ENCODE results near the gene STAT5A.
"Not testable (repeated sequence)": the region's sequence is repeated elsewhere in the genome, so short reads cannot be mapped to it uniquely, and the experiment has no call there.

The STAT5A gene

GRCh38 chr17:42287977-42288802, at the start of gene STAT5A:
TSS of gene STAT5A (plus strand) at chr17:42288498. CDS start at chr17:42289412, 914 bp downstream.
- DNase-seq: no peak

- DNase-seq: not testable (repeated sequence)
Observed at GRCh38 chr17:42239576-42239975, 48.7 kb upstream of the STAT5A start.

DNA sequence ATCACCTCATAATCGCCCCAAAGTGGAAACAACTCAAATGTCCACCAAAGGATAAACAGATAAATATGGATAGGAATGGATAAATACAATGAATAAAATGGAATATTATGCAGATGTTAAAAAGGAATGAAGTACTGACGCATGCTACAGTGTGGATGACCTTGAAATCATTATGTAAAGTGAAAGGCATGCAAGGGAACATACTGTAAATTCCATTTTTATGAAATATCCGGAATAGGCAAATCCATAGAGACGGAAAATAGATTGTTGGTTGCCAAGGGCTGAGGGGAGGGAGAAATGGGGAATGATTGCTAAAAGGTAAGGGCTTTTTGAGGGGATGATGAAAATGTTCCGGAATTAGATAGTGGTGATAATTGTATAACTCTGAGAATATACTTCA, 48.1 kb upstream of the STAT5A start:
- no peak for DNase-seq

- not testable (repeated sequence) for DNase-seq
Observed at GRCh38 chr17:42240863-42241262, 47.4 kb upstream of the STAT5A start.

- no peak for DNase-seq
Observed at GRCh38 chr17:42241871-42242270, 46.4 kb upstream of the STAT5A start.

DNA sequence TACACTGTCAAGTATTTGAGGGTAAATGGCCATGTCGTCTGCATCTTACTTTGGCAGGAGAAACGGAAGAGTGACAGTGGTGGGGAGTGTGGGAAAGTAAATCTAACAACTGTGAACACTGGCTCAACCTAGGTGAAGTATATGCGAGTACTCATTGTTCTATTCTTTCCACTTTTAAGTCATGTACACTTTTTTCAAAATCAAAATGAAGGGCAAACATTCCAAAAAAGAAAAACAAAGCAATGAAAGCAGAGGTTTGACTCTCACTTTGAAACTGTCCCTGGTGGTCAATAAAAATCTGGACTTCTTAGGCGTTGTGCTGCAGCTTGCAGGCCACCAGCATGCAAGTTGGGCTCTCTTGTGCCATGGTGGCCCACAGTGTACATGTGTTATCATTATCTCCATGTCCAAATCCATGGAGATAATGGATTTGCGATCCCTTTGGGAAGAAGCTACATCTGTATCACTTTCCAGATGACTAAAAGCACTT, 44.8 kb upstream of the STAT5A start:
- DNase-seq: no peak

GRCh38 chr17:42244116-42244515, 44.2 kb upstream of the STAT5A start:
- DNase-seq: not testable (repeated sequence)

DNA sequence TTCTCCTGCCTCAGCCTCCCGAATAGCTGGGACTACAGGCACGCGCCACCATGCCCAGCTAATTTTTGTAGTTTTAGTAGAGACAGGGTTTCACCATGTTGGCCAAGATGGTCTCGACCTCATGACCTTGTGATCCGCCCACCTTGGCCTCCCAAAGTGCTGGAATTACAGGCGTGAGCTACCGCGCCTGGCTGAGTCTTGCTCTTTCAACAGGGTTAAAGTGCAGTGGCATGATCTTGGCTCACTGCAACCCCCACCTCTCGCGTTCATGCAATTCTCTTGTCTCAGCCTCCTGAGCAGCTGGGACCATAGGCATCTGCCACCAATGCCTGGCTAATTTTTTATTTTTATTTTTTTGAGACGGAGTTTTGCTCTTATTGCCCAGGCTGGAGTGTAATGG, 43.1 kb upstream of the STAT5A start:
- DNase-seq: not testable (repeated sequence)

GRCh38 chr17:42246515-42246914, 41.8 kb upstream of the STAT5A start:
- no peak for DNase-seq

DNA sequence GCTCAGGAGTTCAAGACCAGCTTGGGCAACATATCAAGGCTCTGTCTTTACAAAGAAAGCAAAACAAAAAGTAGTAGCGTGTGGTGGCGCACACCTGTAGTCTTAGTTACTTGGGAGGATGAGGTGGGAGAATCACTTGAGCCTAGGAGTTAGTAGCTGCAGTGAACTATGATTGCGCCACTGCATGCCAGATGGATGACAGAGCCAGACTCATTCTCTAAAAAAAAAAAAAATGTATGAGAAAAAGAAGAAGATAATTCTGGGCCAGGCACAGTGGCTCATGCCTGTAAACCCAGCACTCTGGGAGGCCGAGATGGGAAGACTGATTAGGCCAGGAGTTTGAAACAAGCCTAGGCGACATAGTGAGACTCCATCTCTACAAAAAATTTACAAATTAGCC, 40.6 kb upstream of the STAT5A start:
- DNase-seq: no peak

- peak; percentile 68 for DNase-seq
Observed at GRCh38 chr17:42248351-42249179, 39.7 kb upstream of the STAT5A start.

DNA sequence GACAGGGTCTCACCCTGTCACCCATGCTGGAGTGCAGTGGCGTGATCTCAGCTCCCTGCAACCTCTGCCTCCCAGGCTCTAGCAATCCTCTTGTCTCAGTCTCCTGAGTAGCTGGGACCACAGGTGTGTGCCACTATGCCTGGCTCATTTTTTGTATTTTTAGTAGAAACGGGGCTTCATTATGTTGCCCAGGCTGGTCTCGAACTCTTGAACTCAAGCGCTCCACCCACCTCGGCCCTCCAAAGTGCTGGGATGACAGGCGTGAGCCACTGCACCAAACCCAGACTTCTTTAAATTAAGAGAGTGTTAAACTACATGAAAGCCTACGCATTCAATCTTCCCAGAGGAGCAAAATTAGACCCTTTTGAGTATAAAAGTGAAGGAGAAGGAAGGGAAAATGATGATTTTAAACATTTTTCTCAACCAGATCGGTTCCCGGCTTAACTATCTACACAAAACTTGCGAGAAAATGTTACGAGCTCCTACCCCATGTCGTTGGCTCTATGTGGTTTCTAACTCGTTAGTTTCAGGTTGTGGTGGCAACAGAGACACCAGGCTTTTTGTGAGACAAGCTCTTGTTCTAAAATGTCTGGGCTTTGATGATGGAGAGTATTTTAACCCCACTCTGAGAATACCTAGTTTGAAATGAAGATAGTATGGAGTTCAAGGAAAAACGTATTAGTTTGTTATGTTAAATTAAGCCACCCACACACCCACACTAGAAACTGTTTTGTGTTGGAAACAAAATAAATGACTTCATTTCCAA, 38.4 kb upstream of the STAT5A start:
- no peak for DNase-seq

DNA sequence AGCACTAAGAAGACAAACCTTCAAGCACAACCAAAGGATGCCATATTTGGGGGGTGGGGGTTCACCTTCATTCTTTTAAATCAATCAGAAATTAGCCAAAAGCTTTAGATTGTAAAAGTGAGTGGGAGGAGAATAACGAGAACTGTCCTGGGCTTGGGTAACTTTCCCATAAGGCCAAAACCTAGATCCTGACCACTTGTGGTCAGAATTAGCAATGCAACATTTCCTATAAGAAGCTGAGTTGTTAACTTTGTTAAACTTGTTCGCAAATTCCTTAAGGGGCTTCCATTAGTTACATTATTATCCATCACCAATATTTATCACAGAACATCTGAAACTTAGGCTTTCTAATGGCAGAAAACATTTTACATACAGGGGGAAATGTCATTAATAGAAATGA, 37.2 kb upstream of the STAT5A start:
- DNase-seq: no peak

GRCh38 chr17:42252597-42253550, 35.4 kb upstream of the STAT5A start:
- DNase-seq: no peak

- no peak for DNase-seq
Observed at GRCh38 chr17:42253578-42253977, 34.7 kb upstream of the STAT5A start.

DNA sequence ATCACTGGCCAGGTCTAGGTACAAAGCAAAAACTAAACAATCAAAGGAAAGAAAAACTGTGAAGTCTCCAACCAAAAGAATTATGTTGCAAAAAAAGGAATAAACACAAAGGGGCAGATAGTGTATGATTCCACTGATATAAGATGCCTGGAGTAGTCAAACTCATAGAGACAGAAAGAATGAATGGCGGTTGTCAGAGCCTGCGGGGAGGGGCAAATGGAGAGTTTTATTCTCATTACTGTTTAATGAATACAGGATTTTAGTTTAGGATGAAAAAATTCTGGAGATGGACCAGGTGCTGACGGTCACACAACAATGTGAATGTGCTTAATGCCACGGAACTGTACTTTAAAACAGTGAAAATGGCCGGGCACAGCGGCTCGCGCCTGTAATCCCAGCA, 32.9 kb upstream of the STAT5A start:
- no peak for DNase-seq

DNA sequence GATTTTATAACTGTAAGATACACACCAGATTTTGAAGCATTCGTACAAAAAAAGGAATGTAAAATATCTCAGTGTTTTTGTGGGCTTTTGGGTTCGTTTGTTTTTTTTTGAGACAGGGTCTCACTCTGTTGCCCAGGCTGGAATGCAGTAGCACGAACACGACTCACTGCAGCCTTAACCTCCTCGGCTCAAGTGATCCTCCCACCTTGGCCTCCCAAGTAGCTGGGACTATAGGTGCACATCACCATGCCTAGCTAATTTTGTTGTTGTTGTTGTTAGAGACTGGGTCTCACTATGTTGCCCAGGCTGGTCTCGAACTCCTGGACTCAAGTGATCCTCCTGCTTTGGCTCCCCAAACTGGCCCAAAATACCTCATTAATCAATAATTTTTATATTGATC, 28.0 kb upstream of the STAT5A start:
- no peak for DNase-seq

DNA sequence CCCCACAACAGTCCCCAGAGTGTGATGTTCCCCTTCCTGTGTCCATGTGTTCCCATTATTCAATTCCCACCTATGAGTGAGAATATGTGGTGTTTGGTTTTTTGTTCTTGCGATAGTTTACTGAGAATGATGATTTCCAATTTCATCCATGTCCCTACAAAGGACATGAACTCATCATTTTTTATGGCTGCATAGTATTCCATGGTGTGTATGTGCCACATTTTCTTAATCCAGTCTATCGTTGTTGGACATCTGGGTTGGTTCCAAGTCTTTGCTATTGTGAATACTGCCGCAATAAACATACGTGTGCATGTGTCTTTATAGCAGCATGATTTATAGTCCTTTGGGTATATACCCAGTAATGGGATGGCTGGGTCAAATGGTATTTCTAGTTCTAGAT, 23.9 kb upstream of the STAT5A start:
- not testable (repeated sequence) for DNase-seq

DNA sequence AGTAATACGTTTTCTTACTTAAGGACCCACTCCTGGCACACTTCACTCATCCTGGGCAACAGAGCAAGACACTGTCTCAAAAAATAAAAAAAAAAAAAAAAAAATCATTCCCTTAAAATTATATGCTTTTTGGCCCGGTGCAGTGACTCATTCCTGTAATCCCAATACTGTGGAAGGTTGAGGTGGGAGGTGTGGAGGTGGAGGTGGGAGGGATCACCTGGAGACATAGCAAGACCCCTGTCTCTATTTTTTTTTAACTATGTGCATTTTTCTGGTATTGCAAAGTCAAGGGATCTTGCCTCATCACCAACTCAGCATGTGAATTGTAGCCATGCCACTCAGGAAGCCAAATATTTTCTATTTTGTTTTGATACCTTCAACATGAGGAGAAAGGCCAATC, 21.8 kb upstream of the STAT5A start:
- no peak for DNase-seq

DNA sequence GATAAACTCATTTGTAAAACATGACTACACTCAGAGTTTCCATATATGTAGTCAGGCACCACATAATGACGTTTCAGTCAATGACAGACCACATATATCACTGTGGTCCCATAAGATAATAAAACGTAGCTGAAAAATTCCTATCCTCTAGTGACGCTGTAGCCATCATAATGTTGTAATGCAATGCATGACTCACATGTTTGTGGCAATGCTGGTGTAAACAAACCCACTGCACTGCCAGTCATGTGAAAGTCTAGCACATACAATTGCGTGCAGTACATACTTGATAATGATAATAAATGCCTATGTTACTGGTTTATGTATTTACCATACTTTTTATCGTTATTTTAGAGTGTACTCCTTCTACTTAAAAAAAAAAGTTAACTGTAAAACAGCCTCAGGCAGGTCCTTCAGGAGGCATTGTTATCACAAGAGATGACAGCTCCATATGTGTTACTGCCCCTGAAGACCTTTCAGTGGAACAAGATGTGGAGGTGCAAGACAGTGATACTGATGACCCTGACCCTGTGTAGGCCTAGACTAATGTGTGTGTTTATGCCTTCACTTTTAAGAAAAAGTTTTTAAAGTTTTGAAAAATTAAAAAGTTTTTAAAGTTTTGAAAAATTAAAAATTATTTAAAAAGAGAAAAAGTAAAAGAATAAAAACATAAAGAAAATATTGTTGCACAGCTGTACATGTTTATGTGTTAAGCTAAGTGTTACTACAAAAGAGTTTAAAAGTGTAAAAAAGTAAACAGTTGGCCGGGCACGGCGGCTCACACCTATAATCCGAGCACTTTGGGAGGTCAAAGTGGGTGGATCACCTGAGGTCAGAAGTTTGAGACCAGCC, 21.2 kb upstream of the STAT5A start:
- DNase-seq: no peak

DNA sequence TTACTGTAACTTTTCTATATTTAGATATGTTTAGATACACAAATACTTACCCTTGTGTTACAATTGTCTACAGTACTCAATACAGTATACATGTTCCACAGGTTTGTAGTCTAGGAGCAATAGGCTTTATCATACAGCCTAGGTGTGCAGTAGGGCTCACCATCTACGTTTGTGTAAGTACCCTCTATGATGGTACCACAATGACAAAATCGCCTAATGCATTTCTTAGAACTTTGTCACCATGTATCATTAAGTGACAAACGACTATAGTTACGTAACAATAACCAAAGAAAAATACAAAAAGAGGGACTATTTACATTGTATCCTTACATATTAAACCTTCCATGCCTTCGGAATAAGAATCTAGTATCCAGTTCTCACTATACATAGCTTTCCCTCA, 20.1 kb upstream of the STAT5A start:
- DNase-seq: no peak

Data from SIG-M5 (cell line).